ENCODE results near the gene PPP2R5C. TPM values are rescaled to one million over a fixed set of nuclear protein-coding genes. Genes with fewer than 3 reads are reported as not detected.
A peak's percentile ranks its signal among the peaks of the same experiment; 100 is the strongest.
"Not testable (repeated sequence)": the region's sequence is repeated elsewhere in the genome, so short reads cannot be mapped to it uniquely, and the experiment has no call there.

PPP2R5C gene
- polyA plus RNA-seq, 10 donors: 62.4 to 77.6 (median 72.6) TPM

DNA sequence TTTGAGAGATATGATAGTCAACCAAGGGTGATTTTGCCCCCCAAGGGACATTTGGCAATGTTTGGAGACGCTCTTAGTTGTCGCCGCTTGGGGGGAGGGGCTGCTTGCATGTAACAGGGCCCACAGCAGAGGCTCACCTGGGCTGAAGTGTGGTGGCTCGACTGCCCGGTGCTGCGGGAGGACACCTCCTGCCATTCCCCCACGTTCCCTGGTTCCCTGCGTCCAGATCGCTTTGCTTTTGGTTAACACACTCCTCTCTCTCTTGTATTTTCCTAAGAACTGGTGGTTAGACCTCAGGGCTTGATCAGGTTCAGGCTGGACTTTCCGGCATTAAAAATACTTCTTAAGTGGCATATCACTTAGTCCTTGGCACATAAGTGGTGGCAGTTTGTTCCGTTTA is 18.9 kb downstream of the PPP2R5C start:
- no peak for DNase-seq

DNA sequence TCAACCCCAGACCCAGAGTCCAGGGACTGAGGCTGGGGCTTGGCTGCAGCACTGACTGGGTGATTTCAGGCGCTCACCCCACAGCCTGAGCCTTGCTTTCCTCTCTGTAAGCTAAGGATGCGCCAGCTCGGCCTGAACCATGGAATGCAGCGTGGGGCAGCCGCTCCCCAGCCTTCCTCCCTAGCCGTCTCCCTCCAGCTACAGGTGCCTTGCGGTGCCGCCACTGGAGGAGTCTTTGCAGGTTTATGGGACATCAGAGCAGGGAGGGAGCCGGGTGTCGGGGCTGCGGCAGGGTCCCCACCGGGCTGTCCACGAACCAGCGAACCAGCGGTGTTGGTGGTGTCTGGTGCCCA is 19.4 kb downstream of the PPP2R5C start:
- DNase-seq: no peak

- peak in 1 of 3 donors; percentile 71 for DNase-seq
These were observed 19.9 kb downstream of the PPP2R5C start for GRCh38 chr14:101781240-101782061.

GRCh38 chr14:101783260-101784016 is 21.9 kb downstream of the PPP2R5C start:
- no peak for DNase-seq

- no peak for DNase-seq
These were observed 23.1 kb downstream of the PPP2R5C start for GRCh38 chr14:101784631-101785030.

DNA sequence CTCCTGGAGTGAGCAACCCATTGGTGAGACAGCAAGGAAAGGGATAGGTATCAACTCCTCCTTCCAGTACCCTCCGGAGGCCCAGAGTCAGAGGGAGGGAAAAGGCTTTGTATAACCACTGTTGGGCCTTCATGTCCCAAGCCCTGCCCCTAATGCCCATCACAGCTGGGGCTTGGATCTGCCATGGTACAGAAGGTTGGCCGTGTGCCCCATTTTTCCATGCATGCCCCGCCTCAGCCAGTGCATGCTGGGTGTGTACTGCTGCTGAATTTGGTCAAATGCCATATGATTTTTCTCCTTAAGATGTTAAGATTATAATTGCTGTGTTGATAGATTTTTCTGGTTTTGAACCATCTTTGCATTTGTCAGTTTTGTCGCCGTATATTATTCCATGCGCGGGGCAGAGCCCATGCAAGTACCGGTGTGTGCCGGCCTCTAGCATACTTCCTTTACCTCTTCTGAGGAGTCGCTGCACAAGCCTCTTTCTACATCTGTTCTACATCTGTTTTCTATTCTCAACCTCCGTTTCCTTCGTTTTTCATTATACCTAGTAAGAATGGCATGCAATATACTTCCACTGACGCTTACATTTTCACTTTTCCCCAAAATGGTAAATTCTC is 26.6 kb downstream of the PPP2R5C start:
- DNase-seq: no peak

- no peak for DNase-seq
These were observed 27.7 kb downstream of the PPP2R5C start for GRCh38 chr14:101789222-101789621.

DNA sequence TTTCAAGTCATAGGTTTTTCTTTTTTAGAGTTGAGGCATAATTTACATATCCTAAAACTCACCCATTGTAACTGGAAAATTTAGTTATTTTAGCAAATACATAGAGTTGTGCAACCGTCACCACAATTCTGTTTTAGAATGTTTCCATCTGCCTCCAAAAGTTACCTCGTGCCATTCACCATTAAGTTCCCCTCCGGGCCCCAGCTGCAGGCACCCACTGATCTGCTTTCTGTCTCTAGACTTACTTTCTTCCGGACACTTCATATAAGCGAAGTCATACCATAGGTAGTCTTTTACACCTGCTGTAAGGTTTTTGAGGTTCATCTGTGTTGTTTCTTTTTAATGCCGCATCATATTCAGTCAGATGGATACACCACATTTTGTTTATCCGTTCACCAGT is 28.7 kb downstream of the PPP2R5C start:
- DNase-seq: no peak

DNA sequence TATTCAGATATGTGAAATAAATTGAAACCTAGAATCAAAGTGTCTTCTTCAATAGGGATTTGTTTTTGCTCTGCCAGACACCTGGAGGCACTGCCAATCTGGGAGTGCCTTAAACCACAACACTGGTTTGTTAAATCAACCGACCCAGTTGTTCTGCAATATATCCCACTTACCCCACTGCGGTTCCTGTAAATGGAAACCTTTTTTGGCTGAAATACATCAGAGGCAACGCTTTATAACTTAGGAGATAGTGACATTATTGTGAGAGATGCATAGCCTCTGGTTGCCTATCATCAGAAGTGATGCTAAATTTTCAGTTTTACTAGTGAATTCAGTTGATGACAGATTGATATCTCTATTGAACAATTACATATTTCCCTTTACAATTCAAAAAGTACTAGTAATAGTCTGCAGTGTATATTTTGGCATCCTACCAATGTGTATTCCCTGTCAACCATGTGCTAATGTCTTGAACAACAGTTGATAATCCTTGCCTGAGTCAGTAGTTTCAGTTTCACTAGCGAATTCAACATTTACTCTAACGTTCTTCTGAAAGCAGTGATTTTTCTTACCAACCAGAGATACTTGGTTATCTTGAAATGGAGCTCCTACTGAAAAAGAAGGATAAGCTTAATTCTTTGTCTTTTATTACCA is 30.5 kb downstream of the PPP2R5C start:
- peak in 2 of 3 donors; percentile 37 to 59 for DNase-seq

- DNase-seq: no peak
These were observed 34.5 kb downstream of the PPP2R5C start for GRCh38 chr14:101796016-101796415.

- DNase-seq: no peak
These were observed 35.0 kb downstream of the PPP2R5C start for GRCh38 chr14:101796479-101796878.

DNA sequence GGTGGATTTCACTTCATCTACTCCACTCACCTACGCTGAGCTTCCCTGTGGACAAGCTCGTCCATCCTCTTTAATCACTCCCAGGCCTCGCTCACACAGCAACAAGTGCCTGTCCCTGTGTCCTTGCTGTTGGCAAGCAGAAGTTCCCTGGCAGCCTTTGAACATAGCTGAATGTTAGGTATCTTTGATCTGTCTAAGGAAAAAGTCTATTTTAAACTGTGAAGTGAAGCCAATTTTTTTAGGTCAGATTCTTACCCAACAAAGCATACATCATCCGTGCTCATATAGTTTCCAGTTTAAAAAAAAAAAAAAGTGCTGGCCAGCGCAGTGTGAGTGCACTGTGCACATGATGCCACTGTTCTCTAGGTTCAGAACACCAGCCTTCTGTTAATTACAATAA is 36.3 kb downstream of the PPP2R5C start:
- DNase-seq: no peak

DNA sequence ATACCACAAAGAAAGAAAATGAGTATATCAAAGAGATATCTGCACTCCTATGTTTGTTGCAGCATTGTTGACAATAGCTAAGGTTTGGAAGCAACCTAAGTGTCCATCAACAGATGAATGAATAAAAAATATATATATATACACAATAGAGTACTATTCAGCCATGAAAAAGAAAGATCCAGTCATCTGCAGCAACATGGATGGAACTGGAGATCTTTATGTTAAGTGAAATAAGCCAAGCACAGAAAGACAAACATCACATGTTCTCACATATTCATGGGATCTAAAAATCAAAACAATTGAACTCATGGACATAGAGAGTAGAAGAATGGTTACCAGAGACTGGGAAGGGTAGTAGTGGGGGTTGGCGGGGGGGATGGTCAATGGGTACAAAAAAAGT is 42.9 kb downstream of the PPP2R5C start:
- DNase-seq: not testable (repeated sequence)

DNA sequence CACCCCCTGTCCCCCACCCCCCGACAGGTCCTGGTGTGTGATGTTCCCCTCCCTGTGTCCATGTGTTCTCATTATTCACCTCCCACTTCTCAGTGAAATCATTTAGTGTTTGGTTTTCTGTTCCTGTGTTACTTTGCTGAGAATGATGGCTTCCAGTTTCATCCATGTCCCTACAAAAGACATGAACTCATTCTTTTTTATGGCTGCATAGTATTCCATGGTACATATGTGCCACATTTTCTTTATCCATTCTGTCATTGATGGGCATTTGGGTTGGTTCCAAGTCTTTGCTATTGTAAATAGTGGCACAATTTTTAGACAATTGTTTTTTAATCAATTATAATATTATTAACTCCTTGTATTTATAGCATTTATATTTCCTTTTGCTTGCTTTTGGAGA is 44.7 kb downstream of the PPP2R5C start:
- DNase-seq: not testable (repeated sequence)

DNA sequence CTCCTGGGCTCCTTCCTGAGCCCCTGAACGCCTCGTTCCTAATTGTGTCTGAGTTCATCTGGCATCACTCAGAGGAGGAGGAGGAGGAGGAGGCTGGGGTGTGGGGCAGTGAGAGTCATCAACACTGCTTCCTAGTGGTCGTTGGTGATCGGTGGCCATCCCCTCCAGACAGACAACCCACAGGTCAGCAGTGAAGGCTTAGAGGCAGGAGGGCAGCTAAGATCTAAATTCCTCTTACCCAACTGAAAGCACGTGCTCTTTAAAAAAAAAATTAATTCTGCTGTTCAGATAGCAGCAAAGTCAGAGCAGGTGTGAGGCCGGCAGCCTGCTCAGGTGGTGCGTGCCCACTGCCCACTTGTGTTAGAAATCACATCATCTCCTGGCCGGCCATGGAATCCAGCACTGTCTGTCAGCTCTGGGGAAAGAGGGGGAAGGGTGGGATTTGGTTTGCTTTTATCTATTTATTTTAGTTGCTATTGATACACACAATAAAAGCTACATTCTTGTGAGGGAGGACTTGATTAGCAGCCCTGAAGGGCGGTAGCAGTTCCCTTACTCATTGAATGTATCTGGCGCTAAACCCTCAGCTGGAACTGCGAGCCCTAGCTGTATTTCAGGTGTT is 46.6 kb downstream of the PPP2R5C start:
- DNase-seq: no peak

DNA sequence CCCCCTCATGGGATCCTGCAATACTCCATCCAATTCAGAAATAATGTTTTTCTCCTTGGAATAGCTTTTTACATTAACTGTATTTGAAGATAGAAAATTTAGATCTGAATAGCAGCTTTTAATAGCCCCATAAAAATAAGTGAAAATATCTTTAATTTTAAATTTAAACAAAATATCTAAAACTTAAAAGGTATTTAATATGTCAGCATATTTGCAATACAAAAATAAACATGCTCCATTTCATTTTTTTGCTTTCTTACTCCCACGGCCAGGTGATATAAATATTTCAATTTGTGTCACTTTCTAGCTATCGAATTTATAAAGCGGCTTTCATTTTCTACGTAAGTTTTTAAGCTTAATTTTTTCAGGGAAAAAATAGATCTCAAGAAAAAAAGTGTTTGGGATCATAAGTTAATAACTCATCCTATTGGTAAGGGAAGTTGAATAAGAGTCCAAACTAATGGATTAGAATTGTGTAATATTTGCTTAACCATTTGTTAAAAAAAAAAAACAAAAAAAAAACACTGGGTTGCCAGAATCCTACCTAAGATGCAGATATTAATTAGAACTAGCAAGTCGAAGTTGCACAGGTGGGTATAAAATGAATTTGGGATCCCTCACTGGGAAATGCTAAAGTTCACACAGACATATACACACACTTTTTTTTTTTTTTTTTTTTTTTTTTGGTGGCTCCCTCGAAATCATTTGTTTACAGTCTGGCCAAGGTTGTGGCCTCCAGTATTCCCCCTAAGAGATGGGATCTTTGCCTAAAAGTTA is 47.6 kb downstream of the PPP2R5C start:
- no peak for DNase-seq

DNA sequence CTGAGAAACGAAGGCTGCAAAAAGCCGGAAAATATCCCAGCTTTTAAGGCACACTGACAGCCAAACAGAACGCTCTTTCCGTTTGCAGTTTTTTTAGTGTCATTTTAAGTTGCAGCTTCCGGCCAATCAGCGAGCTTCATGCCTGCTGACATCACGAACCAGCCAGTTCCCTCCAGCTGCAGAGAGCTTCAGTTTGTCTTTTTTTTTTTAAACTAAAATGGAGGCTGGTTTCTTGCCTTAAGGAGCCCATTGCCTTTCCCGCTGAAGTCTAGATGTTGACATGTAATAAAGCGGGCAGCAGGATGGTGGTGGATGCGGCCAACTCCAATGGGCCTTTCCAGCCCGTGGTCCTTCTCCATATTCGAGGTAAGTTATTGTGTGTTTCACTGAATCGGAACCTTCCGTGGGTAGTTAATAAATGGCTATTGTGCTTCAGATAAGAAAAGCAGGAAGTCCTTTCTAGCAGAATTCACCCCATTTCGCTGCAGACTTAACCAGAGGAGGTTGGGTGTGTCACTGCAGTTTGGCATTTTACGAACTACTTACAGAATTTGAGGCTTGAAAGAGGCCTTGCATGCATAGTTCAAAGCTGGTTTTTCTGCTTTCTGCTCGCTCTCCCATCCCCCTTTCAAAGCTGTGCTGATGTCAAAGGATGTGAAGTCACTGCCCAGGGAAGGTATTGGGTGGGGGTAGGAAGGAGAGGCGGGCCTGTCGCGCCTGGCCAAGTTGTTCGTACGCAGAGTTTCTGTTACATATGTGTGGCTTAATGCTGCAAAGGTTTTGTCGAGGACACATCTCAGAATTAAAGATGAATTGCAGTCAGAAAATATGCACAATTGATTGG is 48.4 kb downstream of the PPP2R5C start:
- DNase-seq: peak; percentile 94 to 98 (median 96)

DNA sequence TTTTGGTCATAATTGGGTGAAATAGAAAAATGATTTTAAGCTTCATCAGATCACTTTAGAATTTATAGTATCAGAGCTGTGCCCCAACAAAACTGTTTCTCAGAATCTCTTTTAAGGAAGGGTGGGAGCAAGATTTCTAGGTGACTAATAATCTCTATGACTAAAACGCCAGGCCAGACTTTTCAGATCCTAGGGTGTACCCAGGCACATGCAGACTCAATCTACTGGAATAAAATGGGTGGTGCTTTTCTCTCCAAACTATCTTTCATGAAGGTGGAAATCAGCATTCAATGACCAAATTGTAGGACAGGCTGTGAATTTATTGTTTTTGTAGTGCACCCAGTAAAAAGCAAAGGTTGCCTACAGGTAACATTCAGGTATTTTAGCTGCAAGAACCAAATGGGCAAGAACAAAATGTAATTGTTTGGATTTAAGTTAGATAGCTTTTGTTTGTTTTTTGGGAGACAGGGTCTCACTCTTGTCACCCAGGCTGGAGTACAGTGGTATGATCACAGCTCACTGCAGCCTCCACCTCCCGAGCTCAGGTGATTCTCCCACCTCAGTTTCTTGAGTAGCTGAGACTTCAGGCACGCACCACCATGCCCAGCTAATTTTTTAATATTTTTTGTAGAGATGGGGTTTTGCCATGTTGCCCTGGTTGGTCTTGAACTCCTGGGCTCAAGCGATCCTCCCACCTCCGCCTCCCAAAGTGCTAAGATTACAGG is 49.5 kb downstream of the PPP2R5C start:
- peak in 1 of 3 donors; percentile 25 for DNase-seq

- DNase-seq: no peak
These were observed 50.6 kb downstream of the PPP2R5C start for GRCh38 chr14:101812071-101812470.
